H1 (cell line): ENCODE measurements around the gene MAGI1. TPM values are rescaled to one million over a fixed set of nuclear protein-coding genes. Genes with fewer than 3 reads are reported as not detected.

Experiments
- CTCF ChIA-PET: fragments of 300-600 bp; sonication (Branson Sonifier 250); formaldehyde crosslinking; loops from one replicate; lab custom pipeline; 2021; ENCODE audit not compliant: partially characterized antibody; lab: Charles Lee
- POLR2A ChIA-PET: fragments of 300-600 bp; sonication (Branson Sonifier 250); formaldehyde crosslinking; loops from one replicate; lab custom pipeline; 2021; ENCODE audit warnings: inconsistent platforms; ENCODE audit not compliant: partially characterized antibody; lab: Charles Lee
- DNase-seq, 2 experiments: peaks; one replicate each; pipeline versions ENCODE4 v3.0.0 to v3.0.0-alpha.2; 2010 to 2022; ENCODE audit warnings: low spot score in 2 of 2, low read depth in 1 of 2, mixed read lengths in 1 of 2
- FAIRE-seq: peaks from 2 replicates; lab custom pipeline; 2011; peaks lifted over from hg19 to GRCh38; lab: Jason Lieb, UNC
- H2AFZ ChIP-seq: 2 replicates; pipeline ENCODE4 v1.8.1; 2012; ENCODE audit warnings: low read length, inconsistent platforms
- H2AK5ac ChIP-seq: 2 replicates; pipeline ENCODE4 v1.6.1; 2013; ENCODE audit warnings: low read depth, low read length
- H2BK120ac ChIP-seq: replicated peaks from 2 replicates; pipeline ENCODE3; 2013; ENCODE audit warnings: low read depth, low read length, inconsistent platforms
- H2BK12ac ChIP-seq: 2 replicates; pipeline ENCODE4 v1.6.1; 2013; ENCODE audit warnings: low read depth, low read length
- H2BK15ac ChIP-seq: 2 replicates; pipeline ENCODE4 v1.6.1; 2013; ENCODE audit warnings: low read length
- H2BK20ac ChIP-seq: 2 replicates; pipeline ENCODE4 v1.6.1; 2013; ENCODE audit warnings: low read length
- H2BK5ac ChIP-seq: 2 replicates; pipeline ENCODE4 v1.6.1; 2013; ENCODE audit warnings: low read depth, low read length
- H3K14ac ChIP-seq: 2 replicates; pipeline ENCODE4 v1.6.1; 2013; ENCODE audit warnings: inconsistent platforms; ENCODE audit not compliant: insufficient read length
- H3K18ac ChIP-seq: 2 replicates; pipeline ENCODE4 v1.6.1; 2013; ENCODE audit warnings: low read length; ENCODE audit errors: extremely low read depth
- H3K23ac ChIP-seq: 2 replicates; pipeline ENCODE4 v1.6.1; 2013; ENCODE audit warnings: inconsistent platforms; ENCODE audit not compliant: insufficient read length
- H3K23me2 ChIP-seq: 2 replicates; pipeline ENCODE4 v1.6.1; 2013; ENCODE audit warnings: low read depth, low read length
- H3K27ac ChIP-seq: 2 replicates; pipeline ENCODE4 v1.6.1; 2011; ENCODE audit warnings: low read depth, low read length, inconsistent platforms
- H3K27me3 ChIP-seq, 4 experiments: replicated peaks in 1 of 4; 1 replicate in 1 of 4; 2 replicates in 3 of 4; pipeline versions ENCODE4 v1.6.1 to v1.8.1; 2011 to 2013; ENCODE audit warnings: low read length in 3 of 4, mild to moderate bottlenecking in 3 of 4, inconsistent platforms in 2 of 4, mixed read lengths in 2 of 4, moderate library complexity in 1 of 4; ENCODE audit not compliant: control insufficient read depth in 3 of 4, insufficient read depth in 3 of 4; ENCODE audit errors: extremely low read depth in 1 of 4
- H3K36me3 ChIP-seq, 4 experiments: 2 replicates each; pipeline versions ENCODE4 v1.6.1 to v1.8.1; 2011 to 2013; ENCODE audit warnings: mild to moderate bottlenecking in 4 of 4, low read length in 3 of 4, moderate library complexity in 2 of 4, control low read depth in 1 of 4, inconsistent platforms in 1 of 4; ENCODE audit not compliant: insufficient read depth in 4 of 4, control insufficient read depth in 2 of 4
- H3K4ac ChIP-seq: replicated peaks from 2 replicates; pipeline ENCODE3; 2013; ENCODE audit warnings: low read length, low read depth, mixed read lengths, inconsistent platforms; ENCODE audit not compliant: insufficient read length
- H3K4me1 ChIP-seq, 4 experiments: replicated peaks in 1 of 4; 1 replicate in 1 of 4; 2 replicates in 3 of 4; pipeline versions ENCODE4 v1.6.1 to v1.8.1; 2011 to 2013; ENCODE audit warnings: low read length in 3 of 4, inconsistent platforms in 2 of 4, mixed read lengths in 1 of 4; ENCODE audit not compliant: insufficient read depth in 4 of 4, control insufficient read depth in 3 of 4
- H3K4me2 ChIP-seq, 2 experiments: 2 replicates each; pipeline versions ENCODE4 v1.6.1 to v1.8.1; 2011 to 2013; ENCODE audit warnings: low read depth in 2 of 2, low read length in 2 of 2, control low read depth in 1 of 2, inconsistent platforms in 1 of 2, mild to moderate bottlenecking in 1 of 2; ENCODE audit not compliant: insufficient read depth in 1 of 2
- H3K4me3 ChIP-seq, 4 experiments: fragments of 200-600, 300-600 bp in 1 of 4; sonication (generic), shearing (Covaris generic), sonication (Bioruptor Twin) in 1 of 4; 2 replicates each; pipeline versions ENCODE4 v1.5.1 to v1.8.1; 2011 to 2016; ENCODE audit warnings: low read length in 4 of 4, low read depth in 3 of 4, control low read depth in 2 of 4, inconsistent platforms in 2 of 4, mild to moderate bottlenecking in 2 of 4, mixed read lengths in 1 of 4, moderate library complexity in 1 of 4; ENCODE audit not compliant: insufficient read depth in 2 of 4; ENCODE audit errors: extremely low read depth in 1 of 4
- H3K56ac ChIP-seq: replicated peaks from 2 replicates; pipeline ENCODE3; 2013; ENCODE audit warnings: low read depth, mild to moderate bottlenecking, mixed read lengths, low read length, inconsistent platforms; ENCODE audit not compliant: insufficient read length
- H3K79me1 ChIP-seq: 2 replicates; pipeline ENCODE4 v1.6.1; 2013; ENCODE audit warnings: low read depth, low read length, control low read depth
- H3K79me2 ChIP-seq, 2 experiments: 2 replicates each; pipeline versions ENCODE4 v1.6.1 to v1.8.1; 2012 to 2013; ENCODE audit warnings: low read length in 2 of 2, mild to moderate bottlenecking in 2 of 2, inconsistent platforms in 1 of 2; ENCODE audit not compliant: insufficient read depth in 2 of 2, control insufficient read depth in 1 of 2
- H3K9ac ChIP-seq, 4 experiments: replicated peaks in 1 of 4; 1 replicate in 1 of 4; 2 replicates in 3 of 4; pipeline versions ENCODE4 v1.6.1 to v1.8.1; 2011 to 2013; ENCODE audit warnings: low read depth in 3 of 4, low read length in 3 of 4, control low read depth in 2 of 4, mild to moderate bottlenecking in 2 of 4, moderate library complexity in 2 of 4, inconsistent platforms in 1 of 4; ENCODE audit errors: extremely low read depth in 1 of 4
- H3K9me3 ChIP-seq, 2 experiments: 2 replicates each; pipeline versions ENCODE4 v1.6.1 to v1.8.1; 2012 to 2013; ENCODE audit warnings: mild to moderate bottlenecking in 2 of 2, moderate library complexity in 2 of 2, control low read depth in 1 of 2, inconsistent platforms in 1 of 2, low read depth in 1 of 2, low read length in 1 of 2, mixed read lengths in 1 of 2; ENCODE audit not compliant: insufficient read depth in 2 of 2
- H4K20me1 ChIP-seq, 2 experiments: replicated peaks in 1 of 2; 2 replicates each; pipeline versions ENCODE3 to v1.8.1; 2011 to 2013; ENCODE audit warnings: inconsistent platforms in 2 of 2, low read length in 2 of 2, mild to moderate bottlenecking in 1 of 2; ENCODE audit not compliant: insufficient read depth in 2 of 2, control insufficient read depth in 1 of 2
- H4K5ac ChIP-seq: 2 replicates; pipeline ENCODE4 v1.6.1; 2013; ENCODE audit warnings: low read length, low read depth, mixed read lengths, inconsistent platforms; ENCODE audit not compliant: insufficient read length
- H4K8ac ChIP-seq: 2 replicates; pipeline ENCODE4 v1.8.0; 2013; ENCODE audit warnings: mild to moderate bottlenecking, moderate library complexity, low read length, inconsistent platforms; ENCODE audit not compliant: insufficient read depth; ENCODE audit errors: extremely low read depth
- H4K91ac ChIP-seq: replicated peaks from 2 replicates; pipeline ENCODE3; 2013; ENCODE audit warnings: low read length, mixed read lengths, inconsistent platforms; ENCODE audit not compliant: insufficient read length
- BACH1 ChIP-seq: IDR thresholded peaks from 2 replicates; pipeline ENCODE4 v1.6.1; 2012; ENCODE audit warnings: low read length, improper control_type of control experiment
- CHD1 ChIP-seq: IDR thresholded peaks from 2 replicates; pipeline ENCODE4 v1.6.1; 2012; ENCODE audit warnings: low read depth, low read length, improper control_type of control experiment
- E2F6 ChIP-seq: IDR thresholded peaks from 2 replicates; pipeline ENCODE4 v1.6.1; 2012; ENCODE audit warnings: inconsistent platforms
- EZH2 ChIP-seq: fragments of 200-600 bp; sonication (generic); IDR thresholded peaks from 2 replicates; pipeline ENCODE4 v1.7.1; 2012; ENCODE audit warnings: low read depth, mild to moderate bottlenecking, moderate library complexity, low read length, inconsistent platforms; ENCODE audit not compliant: severe bottlenecking
- GABPA ChIP-seq: IDR thresholded peaks from 2 replicates; pipeline ENCODE4 v1.6.1; 2011; ENCODE audit warnings: mild to moderate bottlenecking, low read length, moderate library complexity, borderline replicate concordance; ENCODE audit not compliant: insufficient read depth
- HDAC2 ChIP-seq, 2 experiments: fragments of 300-600 bp in 1 of 2; sonication (generic) in 1 of 2; IDR thresholded peaks; 2 replicates each; pipeline ENCODE4 v1.6.1; 2011 to 2012; ENCODE audit warnings: low read depth in 2 of 2, low read length in 2 of 2, mild to moderate bottlenecking in 2 of 2, moderate library complexity in 2 of 2, borderline replicate concordance in 1 of 2, inconsistent platforms in 1 of 2
- JUN ChIP-seq: IDR thresholded peaks from 2 replicates; pipeline ENCODE4 v1.6.1; 2011; ENCODE audit warnings: low read depth, mild to moderate bottlenecking, improper control_type of control experiment, low read length
- JUND ChIP-seq: IDR thresholded peaks from 2 replicates; pipeline ENCODE4 v1.6.1; 2011; ENCODE audit warnings: mild to moderate bottlenecking, improper control_type of control experiment, low read length
- KDM1A ChIP-seq: fragments of 200-600, 300-600 bp; sonication (generic); IDR thresholded peaks from 2 replicates; pipeline ENCODE4 v1.7.1; 2016; ENCODE audit warnings: mild to moderate bottlenecking, low read length, borderline replicate concordance
- KDM4A ChIP-seq: IDR thresholded peaks from one replicate; pipeline ENCODE4 v1.7.1; 2012; ENCODE audit warnings: low read depth, mild to moderate bottlenecking, moderate library complexity, low read length, inconsistent platforms; ENCODE audit not compliant: severe bottlenecking
- MAFK ChIP-seq: IDR thresholded peaks from 2 replicates; pipeline ENCODE4 v1.6.1; 2012; ENCODE audit warnings: low read depth, mild to moderate bottlenecking, improper control_type of control experiment, low read length
- NRF1 ChIP-seq: IDR thresholded peaks from 2 replicates; pipeline ENCODE4 v1.6.1; 2011; ENCODE audit warnings: mild to moderate bottlenecking, low read depth, low read length, improper control_type of control experiment
- SIX5 ChIP-seq: IDR thresholded peaks from 2 replicates; pipeline ENCODE4 v1.6.1; 2011; ENCODE audit warnings: mild to moderate bottlenecking, low read depth, low read length
- TCF12 ChIP-seq: IDR thresholded peaks from 2 replicates; pipeline ENCODE4 v1.6.1; 2011; ENCODE audit warnings: low read depth, mild to moderate bottlenecking, low read length
- WGBS, 2 experiments: shearing (Covaris generic) in 1 of 2; methylation state at CpG; one replicate each; pipeline versions ENCODE4 v1.1.6 to v1.1.7; 2013 to 2015; ENCODE audit warnings: low lambda C conversion rate in 2 of 2, mixed read lengths in 2 of 2, inconsistent platforms in 1 of 2, low coverage in 1 of 2, missing lambda C conversion rate in 1 of 2; ENCODE audit not compliant: insufficient replicate concordance in 2 of 2, insufficient coverage in 1 of 2, insufficient read length in 1 of 2; ENCODE audit errors: extremely low coverage in 1 of 2, missing lambda C conversion rate in 1 of 2; 5-methylcytosine and 5-hydroxymethylcytosine counted together
- polyA plus RNA-seq, 7 experiments: library from polyadenylated mRNA; depleted of rRNA in 3 of 7; stranded (reverse) in 5 of 7; unstranded in 2 of 7; fragments of >200 nt in 5 of 7; fragments of 200-250 nt in 2 of 7; gene quantifications; 1 replicate in 5 of 7; 2 replicates in 1 of 7; 4 replicates in 1 of 7; pipeline versions ENCODE4 v1.2.1 to v1.2.3, GENCODE V29; 2011 to 2013; ENCODE audit warnings: missing spikeins in 2 of 7, mixed read lengths in 2 of 7
- total RNA-seq: library from RNA; stranded (reverse); fragmentation: NEBNext Ultra II Directional; extraction: Animal tissue kit (Norgen Biotek cat#: 25700); gene quantifications from 2 replicates; pipeline ENCODE4 v1.2.1, GENCODE V29; 2021

The MAGI1 gene
- total and polyA plus RNA-seq, 2 of the 8 experiments (the other 6 are each of a cell fraction or from before 2014, with no cell fraction given), result 19.8 to 78.0 TPM

DNA sequence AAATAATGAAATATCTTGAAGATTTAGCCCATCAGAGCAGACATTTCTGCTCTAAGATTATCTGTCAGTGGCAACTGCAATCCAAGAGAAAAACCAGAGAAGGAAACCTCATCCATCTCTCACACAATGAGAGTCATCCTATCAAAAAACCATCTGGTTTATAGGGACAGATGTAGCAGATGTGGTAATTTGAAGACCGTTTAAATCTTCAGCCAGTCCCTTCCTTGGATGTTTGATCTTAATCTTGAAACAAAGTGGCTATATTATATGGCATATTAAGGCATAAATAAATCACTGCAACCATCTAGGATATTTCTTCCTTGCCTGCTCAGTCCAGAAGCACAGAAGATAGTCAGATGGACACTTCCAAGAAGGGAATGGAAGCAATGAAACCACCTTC lies 305.3 kb downstream of the MAGI1 start:
- POLR2A ChIA-PET, result no interaction called here
- H3K4me3 ChIP-seq, result no peak overlapping the region
- H2AK5ac ChIP-seq, result no peak overlapping the region
- CTCF ChIA-PET, result interaction anchor here (1.2 to 2.3 kb wide), 4 partner anchors 9 to 294 kb away, joined by 3 to 10 read pairs (median 6); no protein-coding TSS in a partner anchor
- no peak overlapping the region for H3K9ac ChIP-seq
- H3K56ac ChIP-seq, result no peak overlapping the region
- H3K4me2 ChIP-seq, result no peak overlapping the region
- no peak overlapping the region for H3K23ac ChIP-seq
- H4K8ac ChIP-seq, result no peak overlapping the region
- WGBS, 2 experiments, result 88% methylated on average over 1 of the region's 1 CpG; no CpG with 5 or more reads in 1 of the 2 experiments
- no peak overlapping the region for H3K27ac ChIP-seq
- H3K36me3 ChIP-seq, result no peaks in the 10 kb centered on the region
- H3K4ac ChIP-seq, result no peak overlapping the region
- H3K14ac ChIP-seq, result no peak overlapping the region
- H2BK15ac ChIP-seq, result no peak overlapping the region
- H4K20me1 ChIP-seq, result no peaks in the 10 kb centered on the region
- no peaks in the 10 kb centered on the region for H3K27me3 ChIP-seq
- H2BK20ac ChIP-seq, result no peak overlapping the region
- no peak overlapping the region for H4K91ac ChIP-seq
- DNase-seq (no peak), FAIRE-seq (no peak)
- peaks cover 0 to 14% of the 10 kb centered on the region in 2 experiments; a peak in 2 of 4 replicates for H3K79me2 ChIP-seq
- H2BK5ac ChIP-seq, result no peak overlapping the region
- H3K9me3 ChIP-seq, result no peaks in the 10 kb centered on the region
- no peaks in the 10 kb centered on the region; the same call in 1 of the 2 replicates for H3K23me2 ChIP-seq
- H4K5ac ChIP-seq, result no peak overlapping the region
- no peak overlapping the region for H3K18ac ChIP-seq
- no peaks in the 10 kb centered on the region for H3K79me1 ChIP-seq
- no peak overlapping the region for H2BK12ac ChIP-seq
- H3K4me1 ChIP-seq, result peaks cover 0 to 13% (median 2%) of the 10 kb centered on the region in 4 experiments; a peak in 3 of 7 replicates
- H2AFZ ChIP-seq, result no peak overlapping the region
- H2BK120ac ChIP-seq, result no peak overlapping the region
- TF ChIP-seq GABPA, result no peak
- no peak for TF ChIP-seq CHD1
- no peak for TF ChIP-seq SIX5
- TF ChIP-seq E2F6, result no peak
- no peak for TF ChIP-seq HDAC2 (IDR thresholded peaks at IDR 0.05; ENCODE audit: borderline replicate concordance in 1 of 2, low read depth in 2 of 2, low read length in 2 of 2)
- no peak for TF ChIP-seq EZH2
- no peak for TF ChIP-seq BACH1
- TF ChIP-seq KDM4A, result no peak
- no peak for TF ChIP-seq NRF1
- no peak for TF ChIP-seq TCF12
- TF ChIP-seq JUN, result no peak
- TF ChIP-seq KDM1A, result no peak
- no peak for TF ChIP-seq MAFK
- TF ChIP-seq JUND, result no peak
